ENCODE results near the gene ZSCAN20. TPM values are rescaled to one million over a fixed set of nuclear protein-coding genes. Genes with fewer than 3 reads are reported as not detected.

Gene ZSCAN20
- total RNA-seq, 1 experiment from 2014 or later: 9.0 TPM

DNA sequence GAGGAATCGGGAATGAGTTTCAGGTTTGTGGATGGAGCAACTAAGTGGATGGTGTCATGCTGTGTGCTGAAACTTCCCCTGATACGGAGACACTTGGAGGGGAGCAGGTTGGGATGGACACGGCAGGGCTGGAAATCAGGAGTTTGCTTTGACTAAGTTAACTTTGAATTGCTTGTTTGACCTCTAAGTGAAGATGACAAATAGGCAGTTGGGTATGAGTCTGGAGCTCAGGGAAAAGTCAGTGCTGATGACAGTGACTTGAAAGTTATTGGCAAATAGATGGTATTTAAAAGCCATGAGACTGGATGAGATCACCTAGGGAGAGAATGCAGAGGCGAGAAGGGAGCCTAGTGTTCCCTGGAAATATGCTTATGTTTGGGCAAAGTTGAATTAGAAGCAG is 12.8 kb upstream of the ZSCAN20 start:
- POLR2A ChIA-PET: interaction anchor here (1.4 kb wide), 1 partner anchor 18 kb away, joined by 3 read pairs; no protein-coding TSS in a partner anchor
- ATAC-seq (no peak), DNase-seq (ENCODE audit: low read depth, low spot score) (no peak)
- H3K9me2 ChIP-seq (ENCODE audit: insufficient read depth): no peaks in the 10 kb centered on the region
- no peak overlapping the region for H2AFZ ChIP-seq (ENCODE audit: low read depth, low read length, poor library complexity, severe bottlenecking)
- H3K4me1 ChIP-seq (ENCODE audit: control insufficient read depth in 1 of 2, insufficient read depth in 2 of 2, low read length in 2 of 2): peaks cover 36 to 54% of the 10 kb centered on the region in 2 experiments
- no peaks in the 10 kb centered on the region for H3K79me2 ChIP-seq (ENCODE audit: insufficient read depth, low read length)
- RAD21 ChIA-PET (ENCODE audit: low non-redundant PET in 1 of 2, low total read pairs in 2 of 2, uncharacterized antibody in 2 of 2, unreplicated experiment in 2 of 2): no interaction called here
- no peaks in the 10 kb centered on the region for H3K9me3 ChIP-seq (ENCODE audit: control insufficient read depth in 1 of 2, insufficient read depth in 1 of 2, low read depth in 1 of 2, low read length in 2 of 2)
- H4K20me1 ChIP-seq (ENCODE audit: insufficient read depth): no peaks in the 10 kb centered on the region
- no TSS peak for BruUV-seq (replicated peaks)
- no peaks in the 10 kb centered on the region for H3K27me3 ChIP-seq (ENCODE audit: insufficient read depth, low read length)
- intact Hi-C loops (cut with micrococcal nuclease): loop anchor here (5.0 kb wide), 5 partner anchors 77 to 362 kb away; no protein-coding TSS in a partner anchor
- H3K4me3 ChIP-seq (replicated peaks in 1 of 2; ENCODE audit: low read depth in 1 of 2, low read length in 2 of 2): no peak overlapping the region
- no peak overlapping the region for H3K27ac ChIP-seq (ENCODE audit: low read depth, low read length)
- H3K9ac ChIP-seq (ENCODE audit: low read length): no peak overlapping the region
- no peak for TF ChIP-seq EZH2phosphoT487 (IDR thresholded peaks at IDR 0.05; ENCODE audit: borderline replicate concordance)
- no peak for TF ChIP-seq TCF7L2 (IDR thresholded peaks at IDR 0.05; ENCODE audit: borderline replicate concordance, extremely low read depth, insufficient read depth, insufficient read length)
- TF ChIP-seq EZH2 (IDR thresholded peaks at IDR 0.05): no peak
- TF ChIP-seq, protein P1, sequence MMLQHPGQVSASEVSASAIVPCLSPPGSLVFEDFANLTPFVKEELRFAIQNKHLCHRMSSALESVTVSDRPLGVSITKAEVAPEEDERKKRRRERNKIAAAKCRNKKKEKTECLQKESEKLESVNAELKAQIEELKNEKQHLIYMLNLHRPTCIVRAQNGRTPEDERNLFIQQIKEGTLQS (IDR thresholded peaks at IDR 0.05): no peak
- TF ChIP-seq, protein P2, sequence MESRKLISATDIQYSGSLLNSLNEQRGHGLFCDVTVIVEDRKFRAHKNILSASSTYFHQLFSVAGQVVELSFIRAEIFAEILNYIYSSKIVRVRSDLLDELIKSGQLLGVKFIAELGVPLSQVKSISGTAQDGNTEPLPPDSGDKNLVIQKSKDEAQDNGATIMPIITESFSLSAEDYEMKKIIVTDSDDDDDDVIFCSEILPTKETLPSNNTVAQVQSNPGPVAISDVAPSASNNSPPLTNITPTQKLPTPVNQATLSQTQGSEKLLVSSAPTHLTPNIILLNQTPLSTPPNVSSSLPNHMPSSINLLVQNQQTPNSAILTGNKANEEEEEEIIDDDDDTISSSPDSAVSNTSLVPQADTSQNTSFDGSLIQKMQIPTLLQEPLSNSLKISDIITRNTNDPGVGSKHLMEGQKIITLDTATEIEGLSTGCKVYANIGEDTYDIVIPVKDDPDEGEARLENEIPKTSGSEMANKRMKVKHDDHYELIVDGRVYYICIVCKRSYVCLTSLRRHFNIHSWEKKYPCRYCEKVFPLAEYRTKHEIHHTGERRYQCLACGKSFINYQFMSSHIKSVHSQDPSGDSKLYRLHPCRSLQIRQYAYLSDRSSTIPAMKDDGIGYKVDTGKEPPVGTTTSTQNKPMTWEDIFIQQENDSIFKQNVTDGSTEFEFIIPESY (IDR thresholded peaks at IDR 0.05; ENCODE audit: extremely low read depth, insufficient replicate concordance, low read length): no peak
- TF ChIP-seq CEBPB (IDR thresholded peaks at IDR 0.05; ENCODE audit: low read depth): no peak
- TF ChIP-seq SRF (IDR thresholded peaks at IDR 0.05; ENCODE audit: low read depth): no peak
- no peak for TF ChIP-seq FOSL1 (IDR thresholded peaks at IDR 0.05; ENCODE audit: low read depth)
- TF ChIP-seq POLR2A (IDR thresholded peaks at IDR 0.05; ENCODE audit: borderline replicate concordance, extremely low read depth, insufficient read depth, insufficient read length): no peak
- TF ChIP-seq, protein P3, sequence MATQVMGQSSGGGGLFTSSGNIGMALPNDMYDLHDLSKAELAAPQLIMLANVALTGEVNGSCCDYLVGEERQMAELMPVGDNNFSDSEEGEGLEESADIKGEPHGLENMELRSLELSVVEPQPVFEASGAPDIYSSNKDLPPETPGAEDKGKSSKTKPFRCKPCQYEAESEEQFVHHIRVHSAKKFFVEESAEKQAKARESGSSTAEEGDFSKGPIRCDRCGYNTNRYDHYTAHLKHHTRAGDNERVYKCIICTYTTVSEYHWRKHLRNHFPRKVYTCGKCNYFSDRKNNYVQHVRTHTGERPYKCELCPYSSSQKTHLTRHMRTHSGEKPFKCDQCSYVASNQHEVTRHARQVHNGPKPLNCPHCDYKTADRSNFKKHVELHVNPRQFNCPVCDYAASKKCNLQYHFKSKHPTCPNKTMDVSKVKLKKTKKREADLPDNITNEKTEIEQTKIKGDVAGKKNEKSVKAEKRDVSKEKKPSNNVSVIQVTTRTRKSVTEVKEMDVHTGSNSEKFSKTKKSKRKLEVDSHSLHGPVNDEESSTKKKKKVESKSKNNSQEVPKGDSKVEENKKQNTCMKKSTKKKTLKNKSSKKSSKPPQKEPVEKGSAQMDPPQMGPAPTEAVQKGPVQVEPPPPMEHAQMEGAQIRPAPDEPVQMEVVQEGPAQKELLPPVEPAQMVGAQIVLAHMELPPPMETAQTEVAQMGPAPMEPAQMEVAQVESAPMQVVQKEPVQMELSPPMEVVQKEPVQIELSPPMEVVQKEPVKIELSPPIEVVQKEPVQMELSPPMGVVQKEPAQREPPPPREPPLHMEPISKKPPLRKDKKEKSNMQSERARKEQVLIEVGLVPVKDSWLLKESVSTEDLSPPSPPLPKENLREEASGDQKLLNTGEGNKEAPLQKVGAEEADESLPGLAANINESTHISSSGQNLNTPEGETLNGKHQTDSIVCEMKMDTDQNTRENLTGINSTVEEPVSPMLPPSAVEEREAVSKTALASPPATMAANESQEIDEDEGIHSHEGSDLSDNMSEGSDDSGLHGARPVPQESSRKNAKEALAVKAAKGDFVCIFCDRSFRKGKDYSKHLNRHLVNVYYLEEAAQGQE (IDR thresholded peaks at IDR 0.05; ENCODE audit: low read depth): no peak
- TF ChIP-seq SP1 (IDR thresholded peaks at IDR 0.05; ENCODE audit: low read depth): no peak
- CTCF ChIA-PET: interaction anchor here (1.5 to 2.5 kb wide), 5 partner anchors 11 to 312 kb away, joined by 3 to 8 read pairs (median 7); no protein-coding TSS in a partner anchor
- peak overlapping the region; percentile 47; the same call in 1 of the 2 replicates for H3K4me2 ChIP-seq (ENCODE audit: low read length)
- H3K36me3 ChIP-seq (ENCODE audit: control insufficient read depth in 1 of 2, insufficient read depth in 2 of 2, low read length in 2 of 2): no peaks in the 10 kb centered on the region

Measured in HCT116 (cell line).